IPS-NIHi7 (cell line): Measurements from ENCODE around the gene EIF4A2.

ENCODE experiments used
- DNase-seq: peaks from one replicate; pipeline ENCODE4 v3.0.0; 2012; ENCODE audit warnings: mixed read lengths; ENCODE audit errors: extremely low spot score

Gene EIF4A2

GRCh38 chr3:186783058-186783730 lies at the start of gene EIF4A2:
Gene EIF4A2, plus strand, starts transcription at chr3:186783577. Its CDS starts 34 bp downstream, at chr3:186783611.
- DNase-seq: peak; percentile 95

DNA sequence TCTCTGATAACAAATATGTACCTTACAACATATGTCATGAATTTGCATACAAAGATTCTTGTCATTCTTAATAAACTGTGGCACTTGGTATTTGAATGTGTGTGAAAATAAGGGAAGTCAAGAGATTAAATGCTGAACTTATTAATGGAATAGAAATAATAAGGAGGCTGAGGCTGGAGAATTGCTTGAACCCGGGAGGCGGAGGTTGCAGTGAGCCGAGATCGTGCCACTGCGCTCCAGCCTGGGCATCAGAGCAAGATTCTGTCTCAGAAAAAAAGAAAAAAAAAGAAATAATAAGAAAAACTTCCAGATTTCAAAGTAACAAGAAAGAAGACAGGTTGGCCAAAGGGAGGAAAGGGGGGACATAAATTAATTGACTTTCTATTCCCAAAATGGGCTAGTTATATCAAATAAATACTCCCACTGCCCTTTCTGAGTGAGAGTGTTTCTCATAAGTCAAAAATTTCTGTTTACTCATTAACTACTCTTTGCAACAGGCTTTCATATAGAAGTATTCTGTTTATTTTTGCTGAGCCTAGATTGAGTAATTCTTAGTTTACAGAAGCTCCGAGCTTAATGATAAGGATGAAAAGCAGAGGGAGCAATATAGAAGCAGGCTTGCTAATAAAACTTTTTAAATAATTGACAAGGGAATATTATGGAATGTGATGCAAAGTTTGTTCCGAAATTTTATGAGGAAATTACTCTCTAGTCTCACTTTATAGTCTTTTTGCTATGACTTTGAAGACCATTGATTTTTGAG lies 40.6 kb upstream of the EIF4A2 start:
- no peak for DNase-seq

GRCh38 chr3:186743666-186744065 lies 39.7 kb upstream of the EIF4A2 start:
- DNase-seq: no peak

- peak; percentile 69 for DNase-seq
Observed at GRCh38 chr3:186746008-186746407, 37.4 kb upstream of the EIF4A2 start.

- no peak for DNase-seq
Observed at GRCh38 chr3:186750316-186750715, 33.1 kb upstream of the EIF4A2 start.

- DNase-seq: peak; percentile 11
Observed at GRCh38 chr3:186751480-186751879, 31.9 kb upstream of the EIF4A2 start.

DNA sequence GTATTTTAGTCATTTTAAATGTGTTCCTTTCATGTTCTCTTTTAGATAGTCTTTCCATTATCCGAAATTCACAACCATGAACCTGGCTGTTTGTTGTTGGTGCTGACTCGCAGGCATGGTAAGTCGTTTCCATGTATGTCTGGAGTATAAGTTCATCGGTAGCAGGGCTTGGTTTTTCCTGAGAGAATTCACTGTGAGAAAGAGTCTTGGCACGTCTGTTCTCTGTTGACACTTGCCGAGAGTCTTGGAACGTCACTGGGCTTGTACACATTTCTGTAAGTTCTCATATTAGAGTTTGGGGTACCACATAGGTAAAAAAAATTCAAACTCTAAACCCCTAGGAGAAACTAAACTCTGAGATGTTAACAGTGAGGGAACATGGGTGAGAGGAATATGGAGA lies 29.4 kb upstream of the EIF4A2 start:
- DNase-seq: no peak

DNA sequence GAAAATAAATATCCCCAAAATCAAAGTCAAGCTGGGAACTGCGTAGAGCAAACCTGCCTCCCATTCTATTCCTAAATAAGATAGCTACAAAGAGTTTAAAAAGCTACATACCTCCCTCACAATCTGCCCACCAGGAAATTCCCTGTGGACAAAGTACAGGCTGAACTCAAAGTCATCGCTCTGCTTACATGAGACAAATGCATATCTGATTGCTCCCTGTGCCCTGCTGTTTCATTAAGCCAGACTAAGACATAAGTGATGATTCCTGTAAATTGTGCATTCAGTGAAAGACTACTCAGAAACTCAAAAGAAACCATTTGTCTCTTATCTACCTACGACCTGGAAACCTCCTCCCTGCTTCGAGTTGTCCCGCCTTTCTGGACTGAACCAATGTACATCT lies 28.5 kb upstream of the EIF4A2 start:
- no peak for DNase-seq

DNA sequence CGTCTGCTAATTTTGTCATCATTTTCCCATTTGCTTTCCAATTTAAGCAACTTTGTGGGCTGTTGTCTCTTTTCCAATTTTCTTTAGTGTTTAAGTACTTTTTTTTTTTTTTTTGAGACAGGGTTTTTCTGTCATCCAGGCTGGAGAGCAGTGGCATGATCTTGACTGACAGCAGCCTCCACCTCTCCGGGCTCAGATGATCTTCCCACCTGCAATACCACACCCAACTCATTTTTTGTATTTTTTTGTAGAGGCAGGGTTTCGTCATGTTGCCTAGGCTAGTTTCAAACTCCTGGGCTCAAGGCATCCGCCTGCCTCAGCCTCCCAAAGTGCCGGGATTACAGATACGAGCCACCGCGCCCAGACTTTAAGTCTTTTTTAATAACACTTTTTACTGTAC lies 26.2 kb upstream of the EIF4A2 start:
- DNase-seq: no peak

DNA sequence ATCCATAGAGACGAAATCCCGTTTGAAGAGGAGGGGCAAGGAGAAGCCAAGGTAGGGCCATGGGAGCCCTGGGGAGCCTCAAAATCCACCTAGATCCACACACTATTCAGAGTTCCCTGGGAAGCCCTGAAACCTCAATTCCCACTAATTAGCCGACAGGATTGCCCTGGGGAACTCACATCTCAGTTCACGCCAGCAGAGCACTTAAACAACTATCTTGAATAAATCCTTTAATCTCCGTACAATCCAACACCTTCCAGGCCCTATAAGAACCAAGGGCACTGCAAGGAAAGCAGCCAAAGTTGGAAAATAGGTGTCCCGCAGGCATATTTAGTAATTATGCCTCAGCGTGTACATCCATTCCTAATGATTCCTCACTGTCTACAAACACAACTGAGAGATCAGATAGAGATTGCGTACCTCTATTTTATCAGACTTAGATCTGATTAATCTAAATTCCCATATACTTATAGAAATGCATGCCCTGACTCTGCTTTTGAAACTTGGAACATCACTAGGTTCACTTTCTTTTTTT lies 25.6 kb upstream of the EIF4A2 start:
- DNase-seq: no peak

DNA sequence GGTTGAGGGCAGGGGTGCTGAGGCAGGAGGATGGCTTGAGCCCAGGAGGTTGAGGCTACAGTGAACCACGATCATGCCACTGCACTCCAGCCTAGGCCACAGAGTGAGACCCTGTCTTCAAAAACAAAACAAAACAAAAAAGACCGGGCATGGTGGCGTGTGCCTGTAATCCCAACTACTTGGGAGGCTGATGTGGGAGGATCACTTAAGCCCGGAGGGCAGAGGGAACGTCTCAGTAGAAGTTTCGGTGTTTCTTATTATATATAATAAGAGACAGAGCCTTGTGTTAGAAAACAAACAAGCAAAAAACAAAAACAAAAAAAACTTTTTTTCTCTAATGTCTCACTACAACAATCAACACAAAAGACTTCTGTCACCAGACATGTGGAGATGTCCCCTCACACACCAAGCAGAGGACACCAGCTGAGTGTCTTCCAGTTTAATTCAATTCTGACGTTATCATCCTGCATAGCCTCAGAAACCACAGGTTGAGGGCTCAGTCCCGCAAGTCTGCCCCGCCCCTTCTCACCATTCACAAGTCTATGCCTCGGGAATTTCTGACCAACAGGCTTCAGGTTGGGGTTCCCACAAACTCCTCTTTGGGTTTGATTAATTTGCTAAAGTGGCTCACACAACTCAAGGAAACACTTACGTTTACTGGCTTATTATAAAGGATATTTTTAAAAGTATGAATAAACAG lies 24.0 kb upstream of the EIF4A2 start:
- no peak for DNase-seq

DNA sequence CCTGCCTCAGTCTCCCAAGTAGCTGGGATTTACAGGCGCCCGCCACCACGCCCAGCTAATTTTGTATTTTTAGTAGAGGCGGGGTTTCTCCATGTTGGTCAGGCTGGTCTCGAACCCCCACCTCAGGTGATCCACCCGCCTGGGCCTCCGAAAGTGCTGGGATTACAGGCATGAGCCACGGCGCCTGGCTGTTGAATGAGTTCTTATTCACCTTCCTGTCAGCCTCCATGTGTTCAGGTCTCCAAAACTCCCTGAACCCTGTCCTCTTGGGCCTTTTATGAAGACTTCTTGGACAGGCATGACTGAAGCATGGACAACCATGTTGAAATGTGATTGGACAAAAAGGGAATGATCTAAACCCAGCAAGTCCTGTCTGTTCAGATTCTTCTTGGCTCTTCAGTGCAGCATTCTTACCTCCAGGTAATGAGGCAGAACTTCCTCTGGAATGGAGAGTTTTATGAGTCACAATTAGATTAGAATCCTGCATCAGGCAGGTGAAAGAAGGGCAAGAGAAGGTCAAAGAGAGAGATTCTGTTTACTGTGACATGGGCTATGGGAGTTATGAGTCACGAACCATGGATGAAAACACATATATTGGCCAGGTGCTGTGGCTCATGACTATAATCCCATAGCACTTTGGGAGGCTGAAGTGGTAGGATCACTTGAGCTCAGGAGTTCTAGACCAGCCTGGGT lies 23.1 kb upstream of the EIF4A2 start:
- no peak for DNase-seq

DNA sequence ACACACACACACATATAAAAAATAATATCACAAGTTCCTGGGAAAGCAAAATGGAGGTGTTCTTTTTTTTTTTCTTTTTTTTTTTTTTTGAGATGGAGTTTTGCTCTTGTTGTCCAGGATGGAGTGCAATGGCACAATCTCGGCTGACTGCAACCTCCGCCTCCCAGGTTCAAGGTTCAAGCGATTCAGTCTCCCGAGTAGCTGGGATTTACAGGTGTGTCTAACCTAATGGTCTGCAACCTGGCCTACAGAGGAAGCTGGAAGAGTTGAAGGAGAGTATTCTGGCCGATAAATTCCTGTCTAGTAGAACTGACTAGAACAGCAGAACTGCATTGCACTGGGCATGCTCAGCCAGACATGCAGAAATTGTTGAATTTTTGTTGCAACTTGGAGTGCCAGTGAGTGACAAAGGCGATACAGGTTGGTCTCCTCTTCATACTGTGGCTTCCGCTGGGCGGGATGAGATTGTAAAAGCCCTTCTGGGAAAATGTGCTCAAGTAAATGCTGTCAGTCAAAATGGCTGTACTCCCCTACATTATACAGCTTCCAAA lies 22.4 kb upstream of the EIF4A2 start:
- no peak for DNase-seq

DNA sequence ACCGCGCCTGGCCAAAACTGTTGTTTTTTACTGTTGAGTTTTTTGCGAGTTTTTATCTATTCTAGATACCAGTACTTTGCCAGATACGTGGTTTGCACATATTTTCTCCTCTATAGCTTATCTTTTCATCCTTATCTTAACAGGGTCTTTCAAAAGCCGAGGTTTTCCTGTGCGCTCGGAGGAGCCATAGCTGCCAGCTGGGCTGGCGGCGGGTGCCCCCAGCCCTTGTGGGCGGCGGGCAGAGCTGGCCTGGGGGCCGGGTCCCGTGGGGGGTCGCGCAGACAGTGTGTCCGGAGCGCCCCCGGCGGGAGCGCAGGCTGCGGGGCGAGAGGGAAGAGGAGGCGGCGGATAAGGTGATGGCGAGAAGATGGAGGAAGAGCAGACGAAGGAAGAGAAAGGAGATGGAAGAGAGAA lies 11.1 kb upstream of the EIF4A2 start:
- DNase-seq: peak; percentile 21

DNA sequence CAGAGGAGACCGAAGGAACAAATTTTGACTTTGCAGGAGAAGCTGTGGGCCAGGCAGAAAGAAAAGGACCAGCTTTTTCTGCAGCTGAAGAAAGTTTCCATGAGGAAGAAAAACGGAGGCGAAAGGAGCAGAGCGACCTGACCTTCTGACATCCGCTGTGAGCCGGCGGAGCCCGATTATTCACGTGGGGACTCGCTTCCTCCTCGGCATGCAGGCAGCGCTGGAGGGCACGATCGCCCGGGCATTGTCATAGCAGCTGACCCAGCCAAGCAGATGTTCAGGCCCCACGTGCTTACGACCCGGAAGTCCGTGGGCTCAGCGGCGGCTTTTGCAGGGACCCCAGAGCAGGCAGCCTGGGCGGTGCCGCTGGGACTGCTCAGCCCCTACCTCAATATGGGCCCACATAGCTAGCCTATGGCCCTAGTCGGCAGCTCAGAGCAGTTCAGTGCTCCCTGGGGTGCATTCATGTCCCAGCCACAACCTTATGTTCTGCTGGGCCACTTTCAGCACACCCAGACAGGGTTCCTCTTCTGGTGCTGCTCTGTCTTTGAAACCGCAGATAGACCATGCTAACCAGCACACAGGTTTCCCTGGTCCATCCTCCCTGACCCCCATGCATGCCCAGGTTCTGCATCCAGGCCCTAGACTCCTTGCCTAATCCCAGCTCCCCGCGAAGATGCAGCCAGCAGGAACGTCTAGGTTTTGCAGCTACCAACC lies 10.5 kb upstream of the EIF4A2 start:
- DNase-seq: peak; percentile 24

- peak; percentile 69 for DNase-seq
Observed at GRCh38 chr3:186775999-186776398, 7.4 kb upstream of the EIF4A2 start.

DNA sequence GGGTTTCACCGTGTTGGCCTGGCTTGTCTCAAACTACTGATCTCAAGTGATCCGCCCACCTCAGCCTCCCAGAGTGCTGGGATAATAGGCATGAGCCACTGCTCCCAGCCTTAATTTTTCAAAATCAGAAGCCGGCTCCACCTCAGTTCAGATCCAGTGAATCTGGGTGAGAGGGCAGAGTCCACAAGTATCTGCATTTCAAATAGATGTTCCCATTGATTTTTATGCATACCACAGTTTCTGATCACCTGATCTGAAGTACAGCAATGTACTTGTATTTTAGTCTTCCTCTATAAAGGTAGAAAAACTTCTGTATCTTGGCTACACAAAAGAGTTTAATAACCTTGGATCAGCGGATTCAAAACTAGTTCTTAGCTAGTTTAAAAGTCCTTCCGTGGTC lies 4.2 kb upstream of the EIF4A2 start:
- no peak for DNase-seq

DNA sequence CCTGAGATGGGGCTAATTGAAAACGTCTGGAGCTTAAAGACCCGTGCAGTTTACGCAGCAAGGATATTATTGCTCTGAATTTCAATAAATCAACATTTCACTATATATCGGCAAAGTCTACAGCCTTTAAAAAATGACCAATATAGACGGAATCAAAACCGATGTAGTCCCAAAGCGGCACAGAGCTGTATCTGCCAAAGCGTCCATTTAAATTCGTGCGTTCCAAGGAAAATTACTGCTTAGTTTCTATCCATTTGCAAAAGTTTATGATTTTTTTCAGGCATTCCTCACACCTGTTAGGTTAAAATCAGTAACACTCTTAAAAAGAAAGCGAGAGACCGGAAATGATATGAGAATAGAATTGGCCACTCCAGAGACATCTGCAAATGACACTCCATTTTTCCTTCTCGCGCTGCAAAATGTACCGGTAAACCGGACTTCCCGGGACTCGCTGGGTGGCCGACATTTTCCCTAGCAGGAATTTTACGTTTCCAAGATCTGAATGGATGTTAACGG lies 777 bp upstream of the EIF4A2 start:
- DNase-seq: no peak

DNA sequence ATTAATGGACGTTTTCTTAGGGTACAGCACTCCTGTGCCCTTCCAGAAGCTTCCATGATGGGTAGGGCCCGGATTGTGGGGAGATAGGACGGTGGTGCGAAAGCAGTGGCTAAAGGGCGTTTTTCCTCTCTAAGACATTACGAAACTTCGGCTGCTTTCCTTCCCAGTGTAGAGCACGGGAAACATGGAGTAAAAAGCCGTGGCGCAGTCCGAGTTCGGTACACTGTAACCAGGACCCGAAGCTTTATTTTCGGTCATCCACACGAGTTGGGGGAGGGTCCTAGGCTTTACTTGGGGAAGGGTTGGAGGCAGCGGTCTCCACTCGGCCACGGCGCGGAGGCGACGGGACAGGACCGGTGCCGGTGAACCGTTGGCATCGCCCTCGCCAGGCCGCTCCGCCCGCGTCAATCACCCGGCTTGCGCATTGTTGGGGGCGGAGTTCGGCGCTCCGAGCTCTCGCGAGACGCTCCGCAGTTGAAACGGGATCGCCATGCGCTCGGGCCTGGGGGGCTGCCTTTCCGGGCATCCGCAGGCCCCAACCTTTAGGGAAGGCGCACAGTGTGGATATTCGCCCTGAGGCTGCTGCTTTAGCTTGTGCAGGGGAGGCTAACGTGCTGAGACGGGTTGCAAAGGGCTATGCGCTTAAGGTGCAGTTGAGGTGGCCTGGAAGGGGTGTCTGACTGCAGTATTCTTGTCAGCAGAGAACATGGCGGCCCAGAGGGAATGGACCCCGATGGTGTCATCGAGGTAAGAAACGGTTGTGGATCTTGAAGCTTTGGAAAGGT lies 546 bp downstream of the EIF4A2 start:
- DNase-seq: peak; percentile 68
